GM10847 (cell line): ENCODE data around the gene NRXN3.

ENCODE experiments used
- POLR2A ChIP-seq: IDR thresholded peaks from 2 replicates; pipeline ENCODE4 v1.6.1; 2011; ENCODE audit not compliant: insufficient read length; ENCODE audit errors: extremely low read depth

NRXN3 gene

GRCh38 chr14:78197051-78197450 lies 26.9 kb downstream of the NRXN3 start:
- TF ChIP-seq POLR2A = no peak

- TF ChIP-seq POLR2A = no peak
Measured at GRCh38 chr14:78202163-78202562, 32.0 kb downstream of the NRXN3 start.

DNA sequence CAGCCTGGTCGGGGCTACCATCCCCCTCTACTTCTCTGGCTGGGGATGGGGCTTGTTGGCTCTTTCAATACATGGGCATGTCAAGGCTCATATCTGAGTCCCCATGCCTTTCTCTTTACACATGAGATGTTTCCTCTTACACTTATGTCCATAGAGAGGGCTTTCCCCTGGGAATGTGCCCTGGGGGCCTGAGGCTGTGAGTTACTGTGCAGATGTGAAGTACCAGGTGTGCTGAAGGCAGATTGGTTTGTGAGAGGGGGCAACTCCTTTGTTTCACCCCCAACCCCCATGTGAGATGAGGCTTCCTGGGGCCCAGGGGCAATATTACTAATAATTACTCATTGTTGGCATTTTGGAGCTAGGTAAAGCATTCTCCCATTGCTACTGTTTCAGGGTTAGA lies 32.8 kb downstream of the NRXN3 start:
- no peak for TF ChIP-seq POLR2A

DNA sequence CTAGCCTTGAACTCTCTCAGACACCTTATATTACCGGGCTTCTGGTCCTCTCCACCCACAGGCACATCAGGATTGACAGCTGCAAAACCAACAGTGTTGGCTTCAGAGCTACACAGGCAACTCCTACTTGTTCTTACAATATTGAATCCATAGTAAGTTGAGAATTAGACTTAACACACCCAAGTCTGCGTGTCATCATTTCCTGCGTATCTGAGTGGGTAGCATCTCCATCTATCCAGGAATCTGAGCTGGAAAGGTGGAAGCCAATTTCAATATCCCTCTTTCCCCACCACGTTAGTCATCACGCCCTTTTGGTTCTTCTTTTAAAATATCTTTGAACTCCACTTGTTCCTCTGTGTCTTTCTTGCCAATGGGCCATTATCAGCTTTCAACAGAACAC lies 37.2 kb downstream of the NRXN3 start:
- TF ChIP-seq POLR2A = no peak

- no peak for TF ChIP-seq POLR2A
Measured at GRCh38 chr14:78220273-78220672, 50.1 kb downstream of the NRXN3 start.

- no peak for TF ChIP-seq POLR2A
Measured at GRCh38 chr14:78222746-78223145, 52.6 kb downstream of the NRXN3 start.

GRCh38 chr14:78227248-78228077 lies 57.3 kb downstream of the NRXN3 start:
- no peak for TF ChIP-seq POLR2A

- no peak for TF ChIP-seq POLR2A
Measured at GRCh38 chr14:78228702-78229327, 58.6 kb downstream of the NRXN3 start.

- no peak for TF ChIP-seq POLR2A
Measured at GRCh38 chr14:78232231-78233000, 62.2 kb downstream of the NRXN3 start.

DNA sequence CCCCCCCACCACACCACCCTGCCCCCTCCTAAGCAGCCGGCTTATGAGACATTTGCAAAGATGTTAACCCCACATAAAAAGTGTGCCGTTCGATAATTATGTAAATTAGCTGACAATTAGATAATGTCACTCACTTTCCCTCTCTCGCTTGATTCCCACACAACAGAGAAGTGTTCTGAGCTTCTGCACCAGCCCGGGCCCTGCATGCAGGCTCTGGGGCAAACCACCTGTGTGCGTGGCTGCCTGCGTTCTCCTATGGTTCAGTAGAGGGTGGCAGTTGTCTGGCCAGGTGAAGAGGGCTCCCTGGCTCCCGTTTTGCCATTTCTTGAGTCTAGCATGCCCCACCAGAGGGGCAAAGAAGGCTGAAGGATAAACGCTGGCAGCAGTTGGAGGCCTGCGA lies 68.0 kb downstream of the NRXN3 start:
- TF ChIP-seq POLR2A = no peak

GRCh38 chr14:78240567-78240966 lies 70.4 kb downstream of the NRXN3 start:
- TF ChIP-seq POLR2A = no peak

GRCh38 chr14:78242086-78242485 lies 71.9 kb downstream of the NRXN3 start:
- no peak for TF ChIP-seq POLR2A

DNA sequence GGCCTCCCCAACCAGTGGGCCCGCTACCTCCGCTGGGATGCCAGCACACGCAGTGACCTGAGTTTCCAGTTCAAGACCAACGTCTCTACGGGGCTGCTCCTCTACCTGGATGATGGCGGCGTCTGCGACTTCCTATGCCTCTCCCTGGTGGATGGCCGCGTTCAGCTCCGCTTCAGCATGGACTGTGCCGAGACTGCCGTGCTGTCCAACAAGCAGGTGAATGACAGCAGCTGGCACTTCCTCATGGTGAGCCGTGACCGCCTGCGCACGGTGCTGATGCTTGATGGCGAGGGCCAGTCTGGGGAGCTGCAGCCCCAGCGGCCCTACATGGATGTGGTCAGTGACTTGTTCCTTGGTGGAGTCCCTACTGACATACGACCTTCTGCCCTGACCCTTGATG lies 73.0 kb downstream of the NRXN3 start:
- no peak for TF ChIP-seq POLR2A

DNA sequence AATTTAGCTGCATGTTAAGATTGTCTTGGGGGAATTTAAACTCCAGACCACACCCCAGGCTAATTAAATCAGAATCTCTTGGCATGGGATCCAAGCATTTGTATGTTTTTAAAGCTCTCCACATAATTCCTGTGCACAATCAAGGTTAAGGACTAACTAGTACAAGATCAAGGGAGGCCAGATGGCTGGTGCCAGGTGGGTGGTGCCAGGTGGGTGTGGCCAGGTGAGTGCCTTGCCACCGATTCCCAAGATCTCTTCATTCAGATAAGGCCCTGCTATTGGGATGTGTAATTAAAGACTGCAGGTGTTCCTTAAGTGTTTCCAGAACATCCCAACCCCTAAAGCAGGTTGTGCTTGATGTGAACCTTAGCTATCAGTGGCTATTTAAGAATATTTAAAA lies 75.1 kb downstream of the NRXN3 start:
- no peak for TF ChIP-seq POLR2A

DNA sequence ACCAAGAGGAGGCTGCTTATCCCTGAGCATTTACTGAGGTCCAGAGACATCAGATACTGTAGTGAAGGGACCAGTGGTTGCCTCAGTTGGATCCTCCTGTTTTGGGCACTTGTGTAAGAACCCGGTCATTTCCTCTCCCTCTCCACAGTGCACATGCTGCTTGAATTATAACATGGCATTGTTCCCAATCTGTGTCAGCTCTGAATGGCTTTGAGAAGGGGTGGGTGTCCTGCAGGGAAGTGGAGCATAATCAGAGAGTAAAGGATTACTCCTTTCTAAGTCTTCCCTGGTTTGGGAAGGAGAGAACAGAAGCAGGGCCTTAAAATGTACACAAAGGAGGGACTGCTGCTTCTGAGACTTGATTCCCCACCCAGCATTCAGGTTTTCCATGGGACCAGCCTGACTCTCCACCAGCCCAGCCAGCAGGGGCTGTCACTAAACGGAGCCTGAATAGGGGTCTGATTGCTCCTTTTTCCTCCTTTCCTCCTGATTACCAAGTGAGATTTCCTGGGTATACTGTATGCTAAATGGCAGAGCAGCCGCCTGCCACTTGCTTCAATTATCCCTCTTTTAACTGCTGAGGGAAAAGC lies 78.4 kb downstream of the NRXN3 start:
- no peak for TF ChIP-seq POLR2A

DNA sequence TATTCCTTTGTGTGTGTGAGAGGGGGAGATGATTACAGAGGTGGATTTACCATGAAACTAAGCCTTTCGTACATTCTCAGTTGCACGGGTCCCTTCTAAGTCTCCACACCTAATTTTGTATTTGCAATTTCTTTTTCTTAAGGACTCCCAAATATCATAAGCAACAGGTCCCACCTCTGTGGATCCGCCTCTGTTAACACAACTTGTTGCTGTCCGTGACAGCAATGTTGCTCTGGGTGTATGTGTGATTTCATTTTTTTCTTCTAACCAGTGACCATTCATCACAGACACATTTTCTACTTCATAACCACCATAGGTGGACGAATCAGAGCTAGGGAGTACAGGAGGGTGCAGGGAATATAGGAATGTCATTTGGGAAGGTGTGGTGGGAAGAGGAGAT lies 81.1 kb downstream of the NRXN3 start:
- TF ChIP-seq POLR2A = no peak
